CD4-positive, alpha-beta T cell treated with Interleukin-15 for 4 hours (primary cell): ENCODE measurements around the gene MFSD6.
"Not testable (repeated sequence)": the region's sequence is repeated elsewhere in the genome, so short reads cannot be mapped to it uniquely, and the experiment has no call there.

Experiments
- DNase-seq: peaks from one replicate; pipeline ENCODE4 v3.0.0-alpha.2; 2020; ENCODE audit warnings: low spot score

The MFSD6 gene

GRCh38 chr2:190407662-190408537 lies at the start of gene MFSD6:
MFSD6 (plus strand) TSS chr2:190408355; CDS start chr2:190436030, 27,675 bp downstream.
- DNase-seq: peak; percentile 64

GRCh38 chr2:190358655-190359448 lies 49.3 kb upstream of the MFSD6 start:
- not testable (repeated sequence) for DNase-seq

DNA sequence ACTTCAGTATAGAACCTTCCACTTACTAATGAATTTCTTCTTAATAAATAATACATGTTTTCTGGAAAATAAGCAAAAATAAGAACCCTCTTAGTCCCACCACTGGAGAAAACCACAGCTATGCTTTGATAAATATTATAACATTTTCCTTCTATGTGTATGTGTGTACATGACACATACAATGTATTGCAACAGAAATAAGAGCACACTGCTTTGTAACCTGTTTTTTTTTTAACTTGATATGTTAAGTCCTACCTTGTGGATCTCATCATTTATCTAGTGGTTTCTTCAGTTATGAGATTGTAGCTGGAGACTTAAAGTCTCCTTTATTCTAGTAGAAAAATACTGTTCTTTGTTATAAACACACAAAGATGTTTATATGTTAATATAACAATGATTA lies 47.6 kb upstream of the MFSD6 start:
- DNase-seq: no peak

DNA sequence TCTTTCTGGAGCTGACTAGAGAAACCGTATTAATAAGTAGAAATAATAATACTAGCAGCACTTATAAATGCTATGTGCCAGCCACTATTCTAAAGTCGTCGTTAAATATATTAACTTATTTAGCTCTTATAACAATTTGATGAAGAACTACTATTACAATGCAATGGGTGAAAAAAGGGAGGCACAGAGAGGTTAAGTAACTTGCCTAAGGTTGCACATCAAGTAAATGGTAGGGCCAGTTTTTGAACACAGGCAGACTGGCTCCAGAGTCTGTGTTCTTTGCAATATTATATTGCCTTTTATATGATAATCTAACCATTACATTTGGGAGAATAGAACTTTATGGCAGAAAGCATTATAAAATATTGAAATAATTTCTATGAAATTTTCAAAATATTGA lies 47.2 kb upstream of the MFSD6 start:
- DNase-seq: no peak

DNA sequence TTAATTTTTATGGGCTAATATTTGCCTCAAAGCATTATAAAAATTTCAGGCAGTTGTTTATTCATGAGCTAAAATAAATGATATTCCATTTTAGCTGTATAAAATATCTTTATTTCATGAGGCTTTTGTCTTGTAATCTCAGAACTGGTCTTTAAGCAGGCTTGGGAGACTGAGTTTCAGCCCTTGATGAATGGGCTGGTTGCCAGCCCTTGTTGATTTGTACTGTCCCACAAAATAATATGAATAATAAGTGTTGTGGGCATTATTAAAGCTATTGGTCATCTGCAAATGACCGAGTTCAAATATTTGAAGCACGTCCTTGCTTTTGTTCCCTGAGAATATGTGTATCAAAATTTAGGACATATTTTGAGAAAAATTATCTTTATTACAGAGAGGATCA lies 46.6 kb upstream of the MFSD6 start:
- DNase-seq: no peak

GRCh38 chr2:190362894-190363293 lies 45.3 kb upstream of the MFSD6 start:
- no peak for DNase-seq

DNA sequence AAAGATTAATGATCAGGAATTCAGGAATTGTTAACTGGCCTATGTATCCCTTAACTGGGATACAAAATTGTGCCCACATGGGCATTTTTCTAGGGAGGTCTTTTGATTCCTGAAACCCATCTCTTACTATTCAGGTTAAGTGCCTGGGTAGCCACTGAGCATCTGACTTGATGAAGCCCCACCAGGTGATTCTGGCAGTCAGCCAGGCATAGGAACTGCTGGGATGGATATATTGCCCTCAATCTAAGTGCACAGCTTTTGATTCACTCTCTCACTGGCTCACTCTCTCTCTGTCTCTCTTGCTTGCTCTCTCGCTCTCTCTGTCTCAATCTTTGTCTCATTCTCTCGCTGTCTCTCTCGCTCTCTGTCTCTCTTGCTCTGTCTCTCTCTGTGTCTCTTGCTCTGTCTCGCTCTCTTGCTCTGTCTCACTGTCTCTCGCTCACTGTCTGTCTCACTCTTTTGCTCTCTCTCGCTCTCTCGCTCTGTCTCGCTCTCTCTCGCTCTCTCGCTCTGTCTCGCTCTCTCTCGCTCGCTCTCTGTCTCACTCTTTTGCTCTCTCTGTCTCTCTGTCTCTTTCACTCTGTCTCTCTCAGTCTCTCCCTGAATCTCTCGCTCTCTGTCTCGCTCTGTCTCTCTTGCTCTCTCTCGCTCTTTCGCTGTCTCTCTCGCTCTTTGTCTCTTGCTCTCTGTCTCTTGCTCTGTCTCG lies 42.5 kb upstream of the MFSD6 start:
- no peak for DNase-seq

DNA sequence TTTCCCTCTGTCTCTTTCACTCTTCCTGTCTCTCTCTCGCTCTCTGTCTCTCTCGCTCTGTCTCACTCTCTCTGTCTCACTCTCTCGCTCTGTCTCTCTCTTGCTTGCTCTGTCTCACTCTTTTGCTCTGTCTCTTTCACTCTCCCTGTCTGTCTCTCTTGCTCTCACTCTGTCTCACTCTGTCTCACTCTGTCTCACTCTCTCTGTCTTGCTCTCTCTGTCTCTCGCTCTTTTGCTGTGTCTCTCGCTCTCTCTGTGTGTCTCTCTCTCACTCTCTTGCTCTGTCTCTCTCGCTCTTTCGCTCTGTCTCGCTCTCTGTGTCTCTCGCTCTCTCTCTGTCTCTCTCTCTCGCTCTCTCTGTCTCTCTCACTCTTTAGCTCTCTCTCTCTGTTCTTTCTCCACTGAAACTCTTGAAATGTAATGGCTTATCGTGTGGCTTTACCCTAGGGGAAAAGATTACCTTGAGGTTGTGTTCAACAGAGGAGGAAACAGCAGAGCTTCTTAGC lies 41.9 kb upstream of the MFSD6 start:
- DNase-seq: no peak

- DNase-seq: no peak
Measured at GRCh38 chr2:190367091-190367490, 41.1 kb upstream of the MFSD6 start.

DNA sequence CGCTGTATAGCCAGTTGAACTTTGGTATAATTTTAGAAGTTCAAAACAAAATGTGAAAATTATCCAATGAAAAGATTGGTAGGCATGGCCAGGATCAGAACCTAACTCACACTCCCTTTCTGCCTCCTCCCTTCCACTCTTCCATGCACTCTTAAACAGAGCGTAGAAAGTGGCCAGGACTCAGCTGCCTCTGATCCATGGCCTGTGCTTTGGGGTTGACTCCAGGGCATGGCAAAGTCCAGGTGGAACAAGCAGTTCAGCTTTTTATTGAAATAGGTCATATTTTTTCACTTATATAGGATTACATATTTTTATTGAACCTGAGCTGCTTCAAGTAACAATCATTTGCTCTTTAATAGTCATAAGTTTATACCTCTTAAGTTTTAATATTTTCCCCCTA lies 38.5 kb upstream of the MFSD6 start:
- no peak for DNase-seq

- no peak for DNase-seq
Measured at GRCh38 chr2:190376083-190376482, 32.1 kb upstream of the MFSD6 start.

- no peak for DNase-seq
Measured at GRCh38 chr2:190376591-190377245, 31.4 kb upstream of the MFSD6 start.

- DNase-seq: no peak
Measured at GRCh38 chr2:190378880-190379237, 29.3 kb upstream of the MFSD6 start.

- no peak for DNase-seq
Measured at GRCh38 chr2:190379249-190379964, 28.7 kb upstream of the MFSD6 start.

GRCh38 chr2:190380962-190381412 lies 27.2 kb upstream of the MFSD6 start:
- DNase-seq: no peak

- peak; percentile 64 for DNase-seq
Measured at GRCh38 chr2:190382851-190383250, 25.3 kb upstream of the MFSD6 start.

- no peak for DNase-seq
Measured at GRCh38 chr2:190387422-190387821, 20.7 kb upstream of the MFSD6 start.

- no peak for DNase-seq
Measured at GRCh38 chr2:190396271-190396670, 11.9 kb upstream of the MFSD6 start.

DNA sequence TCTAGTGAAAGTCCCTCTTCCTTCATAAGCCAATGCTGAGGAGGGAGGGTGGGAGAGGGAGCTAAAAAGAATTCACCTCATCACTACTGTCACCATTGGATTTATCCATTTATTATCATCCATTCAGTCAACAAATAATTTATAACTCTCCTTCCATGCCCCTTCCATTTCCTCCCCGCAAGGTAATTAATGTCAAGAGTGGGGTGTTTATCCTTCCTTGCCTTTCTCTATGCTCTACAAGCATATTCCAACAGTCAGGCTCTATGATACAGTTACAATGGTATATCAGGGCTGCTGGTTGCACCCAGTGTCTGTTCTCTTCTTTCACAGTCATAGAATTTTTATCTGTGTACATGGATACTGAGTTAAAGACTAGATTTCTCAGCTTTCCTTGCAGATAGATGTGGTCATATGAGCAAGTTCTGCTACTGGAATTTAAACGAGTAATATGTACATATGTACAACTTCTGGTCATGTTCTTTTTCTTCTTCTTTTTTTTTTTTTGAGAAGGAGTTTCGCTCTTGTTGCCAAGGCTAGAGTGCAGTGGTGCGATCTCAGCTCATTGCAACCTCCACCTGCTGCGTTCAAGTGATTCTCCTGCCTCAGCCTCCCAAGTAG lies 5.1 kb upstream of the MFSD6 start:
- DNase-seq: no peak

- DNase-seq: no peak
Measured at GRCh38 chr2:190404487-190404886, 3.7 kb upstream of the MFSD6 start.

- DNase-seq: no peak
Measured at GRCh38 chr2:190405070-190405469, 3.1 kb upstream of the MFSD6 start.
